NOMO-1 treated with DMSO at 0.1 percent for 48 hours (cell line): ENCODE data around the gene AGPS.
A peak's percentile ranks its signal among the peaks of the same experiment; 100 is the strongest.
"Not testable (repeated sequence)": the region's sequence is repeated elsewhere in the genome, so short reads cannot be mapped to it uniquely, and the experiment has no call there.

ENCODE experiments used
- DNase-seq: peaks from one replicate; lab custom pipeline; 2025; ENCODE audit not compliant: unreplicated experiment; lab: John Stamatoyannopoulos, UW

The AGPS gene

DNA sequence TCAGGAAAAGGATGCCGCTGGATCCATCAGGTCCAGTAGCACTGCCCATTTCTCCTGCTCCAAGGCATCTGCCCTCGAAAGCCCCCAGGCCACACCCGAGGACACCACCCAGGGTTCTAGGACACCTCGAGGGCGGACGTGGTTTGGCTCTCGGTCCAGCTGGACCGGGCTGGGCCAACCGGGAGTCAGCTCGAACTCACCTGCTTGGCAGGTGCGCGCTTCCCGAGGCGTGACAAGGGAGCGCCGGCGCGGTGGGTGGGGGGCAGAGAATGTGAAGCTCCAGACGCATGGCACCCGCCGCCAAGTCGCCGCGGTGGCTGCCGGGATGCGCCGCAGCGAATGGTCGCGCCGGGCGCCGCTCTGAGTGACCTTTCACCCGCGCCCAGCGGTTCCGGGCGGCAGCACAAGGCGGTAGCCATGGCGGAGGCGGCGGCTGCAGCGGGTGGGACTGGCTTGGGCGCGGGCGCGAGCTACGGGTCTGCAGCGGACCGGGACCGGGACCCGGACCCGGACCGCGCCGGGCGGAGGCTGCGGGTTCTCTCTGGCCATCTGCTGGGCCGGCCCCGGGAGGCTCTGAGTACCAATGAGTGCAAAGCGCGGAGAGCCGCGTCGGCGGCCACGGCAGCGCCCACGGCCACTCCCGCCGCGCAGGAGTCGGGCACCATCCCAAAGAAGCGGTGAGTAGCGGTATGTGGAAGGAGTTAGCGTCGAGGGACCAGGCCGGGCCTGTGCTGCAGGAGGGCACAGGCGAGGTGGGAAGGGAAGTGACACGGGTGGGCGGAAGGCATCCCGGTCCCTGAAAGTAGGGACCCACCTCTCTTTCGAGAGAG, at the start of gene AGPS:
AGPS (plus strand) TSS at position 401 of the 830 bp plus-strand sequence; CDS start at position 418, 17 bp downstream.
- DNase-seq: peak; percentile 62

DNA sequence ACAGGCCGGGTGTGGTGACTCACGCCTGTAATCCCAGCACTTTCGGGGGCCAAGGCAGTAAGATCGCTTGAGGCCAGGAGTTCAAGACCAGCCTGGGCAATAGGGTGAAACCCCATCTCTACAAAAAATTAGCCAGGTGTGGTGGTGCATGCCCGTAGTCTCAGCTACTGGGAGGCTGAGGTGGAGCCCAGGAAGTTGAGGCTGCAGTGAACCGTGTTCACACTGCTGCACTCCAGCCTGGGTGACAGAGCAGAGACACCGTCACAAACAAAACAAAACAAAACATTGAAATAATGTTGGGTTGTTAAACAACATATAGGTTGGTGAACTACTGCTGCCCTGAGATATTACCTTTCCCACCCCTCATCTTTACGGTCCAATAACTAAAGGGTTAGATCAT, 48.8 kb upstream of the AGPS start:
- DNase-seq: no peak

DNA sequence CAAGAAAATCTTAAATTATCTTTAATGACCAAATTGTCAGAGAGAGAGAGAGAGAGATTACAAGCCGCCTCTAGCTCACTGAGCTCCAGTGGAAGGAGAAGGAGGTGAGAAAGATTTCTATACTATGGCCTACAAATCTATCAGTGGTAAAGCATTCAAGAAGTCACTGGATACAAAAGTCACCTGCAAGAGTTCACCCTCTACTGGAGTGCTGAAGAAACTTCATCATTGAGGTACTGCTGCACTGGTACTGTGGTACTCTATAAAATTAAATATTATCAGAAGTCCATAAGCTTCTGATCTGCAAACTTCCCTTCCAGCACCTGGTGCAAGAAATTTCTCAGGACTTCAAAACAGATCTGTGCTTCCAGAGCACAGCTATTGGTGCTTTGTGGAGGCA, 48.3 kb upstream of the AGPS start:
- no peak for DNase-seq

DNA sequence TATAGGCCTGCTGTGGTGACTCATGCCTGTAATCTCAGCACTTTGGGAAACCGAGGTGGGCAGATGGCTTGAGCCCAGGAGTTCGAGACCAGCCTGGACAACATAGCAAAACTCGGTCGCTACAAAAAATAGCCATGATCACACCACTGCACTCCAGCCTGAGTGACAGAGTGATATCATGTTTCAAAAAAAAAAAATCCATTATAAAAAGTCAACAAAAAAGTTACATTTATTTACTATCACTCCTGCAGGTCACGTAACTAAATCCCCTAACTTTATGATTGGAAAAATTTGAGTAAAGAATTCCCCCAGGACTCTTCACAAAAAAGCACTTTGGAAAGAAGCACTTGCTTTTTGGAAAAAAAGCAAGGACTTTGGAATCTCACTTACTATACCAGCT, 46.4 kb upstream of the AGPS start:
- no peak for DNase-seq

DNA sequence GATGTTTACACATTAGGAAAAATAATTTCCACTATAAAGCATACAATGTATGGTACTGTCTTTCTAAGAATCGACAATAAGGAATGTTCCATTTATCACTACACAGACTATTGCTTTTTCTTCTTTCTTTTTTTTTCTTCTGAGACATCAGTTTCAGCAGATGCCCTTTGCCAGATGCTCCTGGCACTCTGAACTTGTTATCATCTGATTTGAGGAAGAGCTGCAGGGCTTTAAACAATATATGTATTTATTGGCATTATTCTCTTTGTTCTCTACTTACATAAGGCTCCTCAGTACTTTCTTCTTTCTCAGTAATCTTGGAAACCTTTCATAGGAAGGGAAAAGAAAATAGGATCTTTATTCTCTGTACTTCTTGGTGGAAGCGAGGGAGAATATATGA, 45.0 kb upstream of the AGPS start:
- DNase-seq: no peak

DNA sequence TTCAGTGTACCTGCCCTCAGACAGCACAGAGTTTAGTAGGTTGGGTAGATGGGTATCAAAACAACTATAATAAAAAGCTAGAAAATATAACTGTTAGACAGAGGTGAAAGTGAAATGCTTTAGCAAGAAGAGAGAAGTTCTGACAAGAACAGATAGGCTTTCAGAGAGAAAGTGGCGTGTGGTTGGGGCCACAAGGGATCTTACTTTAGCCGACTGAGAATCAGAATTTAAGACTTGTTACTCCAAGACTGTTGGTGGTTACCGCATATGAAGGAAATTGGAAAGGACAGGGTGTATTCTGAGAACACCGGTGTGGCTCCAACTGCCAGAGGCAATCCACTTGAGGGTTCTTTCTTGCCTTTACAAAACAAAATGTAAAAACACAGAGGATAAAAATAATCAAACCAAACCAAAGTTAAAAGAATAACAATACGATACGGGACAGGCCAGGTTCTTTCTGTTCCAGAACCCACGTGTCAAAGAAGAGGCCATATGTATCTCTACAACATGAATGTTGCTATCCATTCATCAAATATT, 44.4 kb upstream of the AGPS start:
- no peak for DNase-seq

DNA sequence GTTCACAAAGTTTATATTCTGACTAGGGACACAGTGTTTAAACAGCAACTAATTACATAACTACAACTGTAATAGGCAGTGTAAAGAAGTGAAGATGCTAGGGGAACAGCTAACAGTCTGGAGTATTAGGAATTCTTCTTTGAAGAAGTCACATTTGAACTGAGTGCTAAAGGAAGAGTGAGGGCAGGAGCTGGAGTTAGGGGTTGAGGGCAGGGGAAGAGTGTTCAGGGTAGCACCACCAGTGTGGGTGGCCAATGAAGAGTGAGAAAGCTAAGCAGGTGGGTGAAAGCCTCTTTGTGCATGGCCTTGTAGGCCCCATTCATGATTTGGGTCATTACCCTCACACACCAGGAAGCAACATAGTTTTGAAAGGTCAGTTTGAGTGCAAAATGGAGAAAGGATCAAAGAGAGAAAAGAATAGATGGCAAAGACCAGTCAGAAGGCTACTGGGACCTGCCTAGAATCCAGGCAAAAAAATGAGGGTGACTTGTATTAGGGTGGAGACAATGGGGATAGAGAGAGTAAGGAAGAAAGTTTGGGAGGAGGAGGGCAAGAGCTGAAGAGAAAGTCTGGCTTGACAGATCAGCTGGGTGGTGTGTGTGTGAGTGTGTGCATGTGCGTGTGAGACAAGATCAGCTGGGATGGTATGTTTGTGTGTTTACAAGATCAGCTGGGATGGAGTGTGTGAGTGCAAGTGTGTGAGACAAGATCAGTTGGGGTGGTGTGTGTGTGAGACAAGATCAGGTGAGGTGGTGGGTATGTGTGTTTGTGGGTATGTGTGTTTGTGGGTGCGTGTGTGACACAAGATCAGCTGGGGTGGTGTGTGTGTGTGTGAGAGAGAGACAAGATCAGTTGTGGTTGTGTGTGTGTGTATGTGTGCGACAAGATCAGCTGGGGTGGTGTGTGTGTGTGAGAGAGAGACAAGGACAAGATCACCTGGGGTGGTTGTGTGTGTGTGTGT, 43.6 kb upstream of the AGPS start:
- DNase-seq: no peak

DNA sequence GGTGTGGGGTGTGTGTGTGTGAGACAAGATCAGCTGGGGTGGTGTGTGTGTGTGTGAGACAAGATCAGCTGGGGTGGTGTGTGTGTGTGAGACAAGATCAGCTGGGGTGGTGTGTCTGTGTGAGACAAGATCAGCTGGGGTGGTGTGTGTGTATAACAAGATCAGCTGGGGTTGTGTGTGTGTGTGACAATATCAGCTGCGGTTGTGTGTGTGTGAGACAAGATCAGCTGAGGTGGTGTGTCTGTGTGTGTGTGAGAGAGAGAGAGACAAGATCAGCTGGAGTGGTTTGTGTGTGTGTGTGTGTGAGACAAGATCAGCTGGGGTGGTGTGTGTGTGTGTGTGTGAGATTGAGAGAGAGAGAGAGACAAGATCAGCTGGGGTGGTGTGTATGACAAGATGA, 41.9 kb upstream of the AGPS start:
- not testable (repeated sequence) for DNase-seq

DNA sequence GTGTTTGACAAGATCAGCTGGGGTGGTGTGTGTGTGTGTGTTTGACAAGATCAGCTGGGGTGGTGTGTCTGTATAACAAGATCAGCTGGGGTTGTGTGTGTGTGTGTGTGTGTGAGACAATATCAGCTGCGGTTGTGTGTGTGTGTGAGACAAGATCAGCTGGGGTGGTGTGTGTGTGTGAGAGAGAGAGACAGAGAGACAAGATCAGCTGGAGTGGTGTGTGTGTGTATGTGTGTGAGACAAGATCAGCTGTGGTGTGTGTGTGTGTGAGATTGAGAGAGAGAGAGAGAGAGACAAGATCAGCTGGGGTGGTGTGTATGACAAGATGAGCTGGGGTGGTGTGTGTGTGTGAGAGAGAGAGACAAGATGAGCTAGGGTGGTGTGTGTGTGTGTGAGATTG, 41.5 kb upstream of the AGPS start:
- DNase-seq: not testable (repeated sequence)

DNA sequence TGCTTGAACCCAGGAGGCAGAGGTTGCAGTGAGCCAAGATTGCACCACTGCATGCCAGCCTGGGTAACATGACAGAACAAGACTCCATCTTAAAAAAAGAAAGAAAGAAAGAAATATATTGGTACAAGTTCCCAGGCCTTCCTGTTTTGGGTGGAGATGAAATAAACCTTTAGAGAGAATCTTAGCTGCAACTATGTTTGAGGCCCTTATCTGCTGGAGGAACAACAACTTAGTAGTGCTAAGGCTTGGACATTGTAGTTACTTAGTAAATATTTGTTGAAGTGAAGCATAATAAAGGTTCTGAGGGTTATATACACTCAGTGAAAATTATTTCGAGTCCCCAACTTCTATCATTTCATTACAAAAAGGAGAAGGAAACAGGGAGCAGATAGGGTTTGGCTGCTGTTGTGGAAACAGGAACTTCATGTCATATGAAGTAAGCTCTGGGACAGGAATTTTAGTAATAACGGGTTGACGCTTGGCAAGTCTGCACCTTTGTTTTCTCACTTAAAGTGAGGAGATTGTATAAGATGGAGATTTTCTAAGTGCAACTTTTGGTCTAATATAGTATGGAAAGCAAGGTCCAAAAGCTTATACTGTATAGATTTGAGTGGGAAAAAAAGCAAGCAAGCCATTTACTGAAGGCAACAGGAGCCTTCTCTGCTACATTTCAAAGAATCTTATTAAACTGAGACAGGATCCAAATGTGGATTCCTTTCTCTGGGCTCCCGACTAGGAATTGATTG, 40.0 kb upstream of the AGPS start:
- peak; percentile 64 for DNase-seq

DNA sequence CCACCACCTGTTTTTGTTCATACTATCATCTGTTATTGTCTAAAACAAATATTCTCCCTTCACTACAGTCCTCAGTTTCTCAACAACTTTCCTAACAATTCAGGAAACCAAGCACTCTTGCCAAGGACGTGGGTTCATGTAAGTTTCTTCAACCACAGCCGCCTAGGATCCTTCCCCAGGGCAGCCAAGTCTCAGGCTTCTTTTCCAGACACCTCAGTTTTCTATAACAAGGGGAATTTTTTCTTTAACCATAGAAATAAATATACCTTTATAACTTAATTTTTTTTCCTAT, 39.4 kb upstream of the AGPS start:
- DNase-seq: no peak

DNA sequence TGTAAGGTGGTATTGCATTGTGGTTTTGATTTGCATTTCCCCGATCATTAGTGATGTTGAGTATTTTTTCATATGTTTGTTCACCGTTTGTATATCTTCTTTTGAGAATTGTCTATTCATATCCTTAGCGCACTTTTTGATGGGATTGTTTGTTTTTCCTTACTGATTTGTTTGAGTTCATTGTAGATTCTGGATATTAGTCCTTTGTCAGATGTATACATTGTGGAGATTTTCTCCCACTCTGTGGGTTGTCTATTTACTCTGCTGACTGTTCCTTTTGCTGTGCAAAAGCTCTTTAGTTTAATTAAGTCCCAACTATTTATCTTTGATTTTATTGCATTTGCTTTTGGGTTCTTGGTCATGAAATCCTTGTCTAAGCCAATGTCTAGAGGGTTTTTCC, 38.0 kb upstream of the AGPS start:
- not testable (repeated sequence) for DNase-seq

DNA sequence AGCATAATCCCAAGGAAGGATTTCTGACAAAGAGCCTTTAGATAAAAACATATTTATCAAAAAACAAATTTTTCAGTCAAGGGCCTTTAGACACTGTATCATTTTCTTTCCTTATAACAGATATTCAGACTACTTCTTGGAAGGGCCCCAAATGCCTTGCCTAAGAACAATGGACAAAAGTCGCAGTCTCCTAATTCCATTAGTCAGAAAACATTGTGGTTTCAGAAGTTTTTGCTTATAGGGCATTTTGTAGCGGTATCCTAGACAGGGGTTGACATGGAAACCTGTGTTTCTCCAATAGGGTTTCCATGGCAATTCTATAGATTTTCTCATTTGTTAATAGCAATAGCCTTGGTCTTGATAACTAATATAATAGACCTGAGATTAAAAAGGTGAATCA, 36.7 kb upstream of the AGPS start:
- DNase-seq: no peak

DNA sequence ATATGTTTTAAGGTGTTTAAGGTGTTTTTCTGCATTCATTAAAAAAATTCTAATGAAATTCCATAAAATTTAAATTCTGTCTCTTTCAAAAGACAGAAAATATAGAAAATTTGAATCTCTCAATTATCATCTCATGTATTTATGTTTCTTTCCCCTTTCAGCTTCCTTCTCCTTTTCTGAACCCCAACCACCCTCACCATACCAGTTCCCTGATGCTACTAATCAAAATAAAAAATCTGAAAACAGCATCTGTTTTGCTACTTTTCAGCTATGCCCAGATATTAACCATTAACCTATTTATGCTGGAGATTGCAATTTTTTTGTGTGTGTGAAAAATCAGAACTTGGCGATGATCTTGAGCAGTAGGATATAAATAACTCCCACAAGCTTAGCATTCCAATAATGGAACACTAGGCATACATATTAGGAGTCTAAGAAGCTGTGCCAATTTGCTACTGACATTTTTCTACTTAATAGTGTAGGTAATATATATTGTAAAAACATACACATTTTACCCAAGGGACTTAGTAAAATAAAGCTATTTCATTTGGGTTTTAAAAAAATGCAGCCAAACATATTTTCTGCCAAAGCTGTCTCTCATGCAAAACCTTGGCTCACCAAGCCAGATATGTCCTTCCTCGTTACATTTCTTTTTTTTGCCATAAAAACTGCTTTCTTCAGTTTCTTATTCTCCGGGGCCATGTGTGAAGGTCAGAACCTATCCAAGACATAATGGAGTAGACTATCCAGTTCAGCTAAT, 32.6 kb upstream of the AGPS start:
- no peak for DNase-seq

DNA sequence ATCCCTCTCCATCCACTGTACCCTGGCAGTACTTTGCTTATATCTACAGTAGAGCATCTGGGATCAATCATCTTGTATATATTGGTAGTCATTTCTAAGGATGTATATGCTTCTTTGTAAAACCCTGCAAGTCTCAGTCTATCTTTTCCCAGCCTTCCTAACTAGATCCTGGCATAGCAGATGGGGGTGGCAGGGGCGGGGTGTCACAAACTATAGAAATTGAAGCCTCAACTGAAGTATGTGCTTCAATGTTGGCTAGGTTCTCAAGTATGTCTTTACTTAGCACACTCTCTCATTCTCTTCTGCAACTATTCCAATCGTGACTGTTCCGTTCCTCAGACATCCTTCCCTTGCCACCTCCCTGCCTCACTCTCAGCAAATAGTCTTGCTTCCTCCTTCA, 30.1 kb upstream of the AGPS start:
- DNase-seq: no peak

DNA sequence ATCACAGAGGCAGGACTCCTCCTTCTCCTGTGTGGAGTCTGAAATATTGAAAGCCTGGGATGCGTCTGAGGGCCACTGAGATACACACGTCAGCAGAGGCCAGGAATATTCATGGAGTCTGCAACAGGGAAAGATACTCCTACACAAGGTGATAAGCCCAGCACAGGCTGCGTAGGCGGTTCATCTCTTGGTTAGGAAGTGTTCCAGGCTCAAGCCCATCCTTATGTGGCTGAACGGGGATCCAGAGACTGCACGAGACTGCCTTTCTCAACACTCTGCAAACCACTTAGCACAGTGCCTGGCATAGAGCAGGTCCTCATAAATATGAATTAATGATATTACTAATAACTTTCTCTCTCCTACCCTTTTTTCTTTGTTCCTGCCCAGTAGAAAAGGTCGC, 29.2 kb upstream of the AGPS start:
- DNase-seq: no peak

DNA sequence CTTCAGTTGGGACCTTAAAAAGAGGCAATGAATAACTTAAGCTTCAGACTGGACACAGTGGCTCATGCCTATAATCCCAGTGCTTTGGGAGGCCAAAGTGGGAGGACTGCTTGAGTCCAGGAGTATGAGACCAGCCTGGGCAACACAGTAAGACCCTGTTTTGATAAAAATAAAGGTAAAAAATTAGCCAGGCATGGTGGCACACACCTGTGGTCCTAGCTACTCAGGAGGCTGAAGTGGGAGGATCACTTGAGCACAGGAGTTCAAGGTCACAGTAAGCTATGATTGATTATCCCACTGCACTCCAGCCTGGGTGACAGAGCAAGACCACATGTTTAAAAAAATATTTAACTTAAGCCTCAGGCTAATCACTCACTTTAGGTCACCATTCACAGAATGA, 26.8 kb upstream of the AGPS start:
- not testable (repeated sequence) for DNase-seq

DNA sequence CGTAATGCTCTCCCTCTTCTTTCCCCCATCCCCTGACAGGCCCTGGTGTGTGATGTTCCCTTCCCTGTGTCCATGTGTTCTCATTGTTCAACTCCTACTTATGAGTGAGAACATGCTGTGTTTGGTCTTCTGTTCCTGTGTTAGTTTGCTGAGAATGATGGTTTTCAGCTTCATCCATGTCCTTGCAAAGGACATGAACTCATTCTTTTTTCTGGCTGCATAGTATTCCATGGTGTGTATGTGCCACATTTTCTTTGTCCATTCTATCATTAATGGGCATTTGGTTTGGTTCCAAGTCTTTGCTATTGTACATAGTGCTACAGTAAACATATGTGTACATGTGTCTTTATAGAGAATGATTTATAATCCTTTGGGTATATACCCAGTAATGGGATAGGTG, 24.6 kb upstream of the AGPS start:
- DNase-seq: not testable (repeated sequence)

DNA sequence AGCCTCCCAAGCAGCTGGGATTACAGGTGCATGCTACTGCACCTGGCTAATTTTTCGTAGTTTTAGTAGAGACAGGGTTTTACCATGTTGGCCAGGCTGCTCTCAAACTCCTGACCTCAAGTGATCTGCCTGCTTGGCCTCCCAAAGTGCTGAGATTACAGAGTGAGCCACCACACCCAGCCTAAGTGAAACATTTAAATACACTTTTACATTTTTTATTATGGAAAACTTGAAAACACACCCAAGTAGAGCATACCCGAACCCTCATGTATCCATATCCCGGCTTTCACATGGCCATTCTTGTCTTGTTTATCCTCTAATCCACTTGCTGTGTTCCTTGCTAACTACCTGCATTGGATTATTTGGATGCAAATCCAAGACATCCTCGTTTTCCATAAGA, 13.2 kb upstream of the AGPS start:
- no peak for DNase-seq

DNA sequence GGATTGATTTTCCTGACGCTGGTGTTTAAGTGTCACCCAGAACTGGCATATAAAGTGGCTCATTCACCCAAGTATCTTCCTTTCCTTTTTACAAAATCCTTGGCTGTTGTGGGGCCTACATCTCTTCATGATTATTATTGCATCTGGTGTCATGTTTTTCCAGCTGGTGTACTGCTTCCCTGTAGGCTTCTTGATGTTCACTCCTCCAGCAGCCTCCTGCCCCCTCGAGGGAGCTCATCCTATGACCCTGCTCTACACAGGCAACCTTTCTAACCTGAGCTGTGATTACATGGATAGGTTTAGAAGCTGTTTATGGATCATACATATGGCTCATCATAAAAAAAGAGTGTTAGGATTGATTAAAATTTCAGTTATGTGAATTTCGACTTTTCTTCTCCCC, 12.4 kb upstream of the AGPS start:
- DNase-seq: no peak

DNA sequence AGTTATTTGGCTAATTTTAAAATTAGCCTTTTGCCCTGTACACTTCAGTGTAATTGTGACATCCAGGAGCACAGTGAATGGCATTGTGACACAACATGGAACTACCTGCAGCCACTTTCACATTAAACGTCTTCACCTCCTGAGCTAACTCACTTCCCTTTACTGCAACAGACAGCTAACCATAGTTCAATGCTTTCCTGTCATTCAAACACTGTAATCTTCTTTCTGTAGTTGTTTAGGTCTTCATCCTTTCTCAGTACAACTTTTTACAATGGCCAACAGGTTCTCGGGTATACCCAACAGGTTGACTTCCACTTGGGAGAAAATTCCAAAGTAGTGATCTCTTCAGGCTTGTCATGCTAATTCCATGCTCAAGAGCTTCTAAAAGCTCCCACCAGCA, 8.6 kb upstream of the AGPS start:
- peak; percentile 28 for DNase-seq
